ENCODE data around the gene PLCH2.

DNA sequence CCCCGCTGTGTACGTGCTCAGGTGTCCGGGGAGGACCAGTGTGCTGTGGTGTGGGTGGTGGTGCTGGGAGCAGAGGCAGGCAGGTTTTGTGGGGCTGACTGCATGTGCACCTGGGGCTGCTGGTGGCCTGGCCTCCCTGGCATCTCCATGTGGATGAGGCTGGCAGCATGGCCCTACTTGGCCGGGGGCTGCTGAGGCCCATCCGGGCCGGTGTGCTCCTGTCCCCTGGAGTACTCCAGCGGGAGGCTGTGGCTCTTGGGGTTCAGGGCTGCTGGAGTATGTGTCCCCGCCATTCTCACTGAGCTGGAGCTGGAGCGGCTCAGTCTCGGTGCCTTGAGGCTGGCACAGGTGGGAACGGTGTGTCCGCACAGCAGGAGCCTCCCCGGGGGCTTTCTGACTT lies 42.9 kb upstream of the PLCH2 start:
- TF ChIP-seq FOS (IDR thresholded peaks at IDR 0.05; ENCODE audit: borderline replicate concordance, insufficient read depth, low read length): no peak
- no peak for TF ChIP-seq POLR2A (IDR thresholded peaks at IDR 0.05; ENCODE audit: low read depth, low read length)
- TF ChIP-seq, protein P1, sequence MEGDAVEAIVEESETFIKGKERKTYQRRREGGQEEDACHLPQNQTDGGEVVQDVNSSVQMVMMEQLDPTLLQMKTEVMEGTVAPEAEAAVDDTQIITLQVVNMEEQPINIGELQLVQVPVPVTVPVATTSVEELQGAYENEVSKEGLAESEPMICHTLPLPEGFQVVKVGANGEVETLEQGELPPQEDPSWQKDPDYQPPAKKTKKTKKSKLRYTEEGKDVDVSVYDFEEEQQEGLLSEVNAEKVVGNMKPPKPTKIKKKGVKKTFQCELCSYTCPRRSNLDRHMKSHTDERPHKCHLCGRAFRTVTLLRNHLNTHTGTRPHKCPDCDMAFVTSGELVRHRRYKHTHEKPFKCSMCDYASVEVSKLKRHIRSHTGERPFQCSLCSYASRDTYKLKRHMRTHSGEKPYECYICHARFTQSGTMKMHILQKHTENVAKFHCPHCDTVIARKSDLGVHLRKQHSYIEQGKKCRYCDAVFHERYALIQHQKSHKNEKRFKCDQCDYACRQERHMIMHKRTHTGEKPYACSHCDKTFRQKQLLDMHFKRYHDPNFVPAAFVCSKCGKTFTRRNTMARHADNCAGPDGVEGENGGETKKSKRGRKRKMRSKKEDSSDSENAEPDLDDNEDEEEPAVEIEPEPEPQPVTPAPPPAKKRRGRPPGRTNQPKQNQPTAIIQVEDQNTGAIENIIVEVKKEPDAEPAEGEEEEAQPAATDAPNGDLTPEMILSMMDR (IDR thresholded peaks at IDR 0.05; ENCODE audit: extremely low read depth in 1 of 2, insufficient read depth in 1 of 2, low read depth in 1 of 2, low read length in 2 of 2): no peak

Data from endothelial cell of umbilical vein (primary cell).